A673 (cell line): Measurements from ENCODE around the gene RAB11A.
"Not testable (repeated sequence)": the region's sequence is repeated elsewhere in the genome, so short reads cannot be mapped to it uniquely, and the experiment has no call there.

Source experiments
- EZH2 ChIP-seq: fragments of 200-600 bp; sonication (generic); IDR thresholded peaks from 2 replicates; pipeline ENCODE4 v1.6.1; 2017; ENCODE audit warnings: borderline replicate concordance, low read depth, mild to moderate bottlenecking, mixed read lengths, antibody characterized with exemption, low read length; ENCODE audit not compliant: poor library complexity, severe bottlenecking
- TF ChIP-seq, protein P1 (sequence below): fragments of 300-800, 200-600 bp; sonication (generic); conservative IDR thresholded peaks from 2 replicates; pipeline ENCODE4 v1.5.1; 2017; ENCODE audit warnings: low read depth, mild to moderate bottlenecking, antibody characterized with exemption, low read length, moderate library complexity, mixed read lengths

DNA sequence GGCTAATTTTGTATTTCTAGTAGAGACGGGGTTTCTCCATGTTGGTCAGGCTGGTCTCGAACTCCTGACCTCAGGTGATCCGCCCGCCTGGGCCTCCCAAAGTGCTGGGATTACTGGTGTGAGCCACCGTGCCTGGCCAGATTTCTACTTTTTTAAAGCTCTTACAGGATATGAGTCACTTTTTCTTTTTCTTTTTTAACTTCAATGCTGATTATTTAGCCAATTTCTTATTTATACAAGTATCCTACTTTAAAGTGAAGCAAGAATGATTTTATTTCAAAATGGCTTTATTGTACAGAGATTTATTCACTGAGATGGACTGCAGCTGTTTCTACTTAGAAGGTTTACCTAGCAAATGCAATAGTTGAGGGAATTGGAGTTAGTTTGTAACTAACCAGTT, 3.3 kb downstream of the RAB11A start:
- TF ChIP-seq, protein P1, sequence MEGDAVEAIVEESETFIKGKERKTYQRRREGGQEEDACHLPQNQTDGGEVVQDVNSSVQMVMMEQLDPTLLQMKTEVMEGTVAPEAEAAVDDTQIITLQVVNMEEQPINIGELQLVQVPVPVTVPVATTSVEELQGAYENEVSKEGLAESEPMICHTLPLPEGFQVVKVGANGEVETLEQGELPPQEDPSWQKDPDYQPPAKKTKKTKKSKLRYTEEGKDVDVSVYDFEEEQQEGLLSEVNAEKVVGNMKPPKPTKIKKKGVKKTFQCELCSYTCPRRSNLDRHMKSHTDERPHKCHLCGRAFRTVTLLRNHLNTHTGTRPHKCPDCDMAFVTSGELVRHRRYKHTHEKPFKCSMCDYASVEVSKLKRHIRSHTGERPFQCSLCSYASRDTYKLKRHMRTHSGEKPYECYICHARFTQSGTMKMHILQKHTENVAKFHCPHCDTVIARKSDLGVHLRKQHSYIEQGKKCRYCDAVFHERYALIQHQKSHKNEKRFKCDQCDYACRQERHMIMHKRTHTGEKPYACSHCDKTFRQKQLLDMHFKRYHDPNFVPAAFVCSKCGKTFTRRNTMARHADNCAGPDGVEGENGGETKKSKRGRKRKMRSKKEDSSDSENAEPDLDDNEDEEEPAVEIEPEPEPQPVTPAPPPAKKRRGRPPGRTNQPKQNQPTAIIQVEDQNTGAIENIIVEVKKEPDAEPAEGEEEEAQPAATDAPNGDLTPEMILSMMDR = not testable (repeated sequence)
- not testable (repeated sequence) for TF ChIP-seq EZH2
